OCI-LY1 (cell line): ENCODE measurements around the gene TMEM212.

Experiments used
- H2AFZ ChIP-seq: fragments of 200-600 bp; sonication (generic), shearing (Covaris generic); 2 replicates; pipeline ENCODE4 v1.6.0; 2014; ENCODE audit warnings: antibody characterized with exemption, mild to moderate bottlenecking, low read length
- H3F3A ChIP-seq: fragments of 200-600 bp; sonication (generic), shearing (Covaris generic); 2 replicates; pipeline ENCODE4 v1.6.0; 2014; ENCODE audit warnings: mild to moderate bottlenecking, antibody characterized with exemption, low read length, moderate library complexity; ENCODE audit not compliant: insufficient read depth
- H3K27ac ChIP-seq: fragments of 200-600 bp; sonication (generic); 2 replicates; pipeline ENCODE4 v1.5.1; 2014; ENCODE audit warnings: low read length, mixed run types, mild to moderate bottlenecking, low read depth; ENCODE audit not compliant: poor library complexity, severe bottlenecking
- H3K27me3 ChIP-seq: fragments of 200-600 bp; sonication (generic); 2 replicates; pipeline ENCODE4 v1.6.0; 2014; ENCODE audit warnings: antibody characterized with exemption, mild to moderate bottlenecking, low read length, moderate library complexity; ENCODE audit not compliant: insufficient read depth
- H3K36me3 ChIP-seq: fragments of 200-600 bp; sonication (generic); 2 replicates; pipeline ENCODE4 v1.6.1; 2014; ENCODE audit warnings: mild to moderate bottlenecking, antibody characterized with exemption, low read length, moderate library complexity, mixed read lengths; ENCODE audit not compliant: insufficient read depth
- H3K4me1 ChIP-seq: fragments of 200-600 bp; sonication (generic); 2 replicates; pipeline ENCODE4 v1.5.1; 2014; ENCODE audit warnings: mild to moderate bottlenecking, low read length, moderate library complexity; ENCODE audit not compliant: insufficient read depth, severe bottlenecking
- H3K4me2 ChIP-seq: fragments of 200-600 bp; sonication (generic), shearing (Covaris generic); 2 replicates; pipeline ENCODE4 v1.6.1; 2014; ENCODE audit warnings: low read length
- H3K4me3 ChIP-seq: fragments of 200-600 bp; sonication (generic); 2 replicates; pipeline ENCODE4 v1.5.1; 2014; ENCODE audit warnings: low read length, low read depth, mild to moderate bottlenecking, mixed read lengths; ENCODE audit not compliant: poor library complexity, severe bottlenecking
- H3K79me2 ChIP-seq: fragments of 200-600 bp; shearing (Covaris generic); 2 replicates; pipeline ENCODE4 v1.6.1; 2016; ENCODE audit warnings: mixed run types, low read length, mixed read lengths; ENCODE audit not compliant: insufficient read depth
- H3K9ac ChIP-seq: fragments of 200-600 bp; sonication (generic), shearing (Covaris generic); 2 replicates; pipeline ENCODE4 v1.6.1; 2014; ENCODE audit warnings: mild to moderate bottlenecking, low read length, mixed read lengths
- H3K9me2 ChIP-seq: fragments of 200-600 bp; sonication (generic), shearing (Covaris generic); 2 replicates; pipeline ENCODE4 v1.6.1; 2014; ENCODE audit warnings: low read depth, mild to moderate bottlenecking, low read length, mixed read lengths
- H3K9me3 ChIP-seq: fragments of 200-600 bp; shearing (Covaris generic); 2 replicates; pipeline ENCODE4 v1.6.1; 2014; ENCODE audit warnings: low read length, mixed read lengths
- H4K20me1 ChIP-seq: fragments of 200-600 bp; sonication (generic), shearing (Covaris generic); 2 replicates; pipeline ENCODE4 v1.6.0; 2016; ENCODE audit warnings: mild to moderate bottlenecking, low read length; ENCODE audit not compliant: insufficient read depth
- EZH2 ChIP-seq: fragments of 200-600 bp; sonication (generic), shearing (Covaris generic); IDR thresholded peaks from 2 replicates; pipeline ENCODE4 v1.8.0; 2017; ENCODE audit warnings: borderline replicate concordance, mixed run types, mild to moderate bottlenecking, antibody characterized with exemption, low read length, moderate library complexity, mixed read lengths
- TF ChIP-seq, protein P1 (sequence below): fragments of 200-600 bp; sonication (generic), shearing (Covaris generic); IDR thresholded peaks from 2 replicates; pipeline ENCODE4 v1.5.1; 2017; ENCODE audit warnings: mild to moderate bottlenecking, antibody characterized with exemption, low read length, moderate library complexity, mixed read lengths

The TMEM212 gene

DNA sequence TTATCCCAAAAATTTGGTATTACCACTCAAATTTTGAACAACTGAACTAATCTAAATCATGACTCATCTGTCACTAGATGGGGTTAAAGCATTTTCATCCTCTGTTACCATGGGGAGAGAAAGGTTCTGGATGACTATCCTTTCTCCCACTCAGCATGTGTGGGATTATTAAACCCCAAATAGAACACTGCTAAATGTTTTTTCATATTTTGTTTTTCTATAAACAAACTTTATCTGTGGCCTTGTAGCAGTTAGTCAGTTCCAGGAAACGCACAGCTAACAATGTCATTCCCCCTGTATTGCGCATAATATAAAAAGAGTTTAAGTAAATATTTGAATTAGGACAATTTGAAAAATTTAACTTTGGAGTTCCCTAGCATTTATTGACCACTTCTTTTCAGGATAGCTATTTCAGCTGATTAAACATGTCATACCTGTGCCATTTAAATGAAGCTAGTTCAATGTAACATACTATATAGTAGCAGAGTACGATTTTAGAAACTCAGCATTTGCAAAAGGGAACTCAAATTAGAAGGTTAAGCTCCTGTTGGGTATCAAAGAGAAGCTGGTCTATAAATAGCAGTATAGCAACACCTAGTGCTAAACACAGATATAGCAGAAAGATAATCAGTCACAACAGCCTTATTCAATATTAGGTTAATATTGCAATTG lies 9.2 kb upstream of the TMEM212 start:
- Histone ChIP-seq H3K9me3 (no peaks in the 10 kb centered on the region), H3K79me2 (no peaks in the 10 kb centered on the region), H3K27me3 (no peaks in the 10 kb centered on the region), H4K20me1 (no peaks in the 10 kb centered on the region), H3K9ac (no peak overlapping the region), H3F3A (no peaks in the 10 kb centered on the region), H3K9me2 (no peaks in the 10 kb centered on the region), H3K36me3 (no peaks in the 10 kb centered on the region), H3K4me1 (no peaks in the 10 kb centered on the region), H3K4me3 (no peak overlapping the region), H3K4me2 (no peak overlapping the region), H3K27ac (no peak overlapping the region), H2AFZ (no peak overlapping the region)
- TF ChIP-seq, protein P1, sequence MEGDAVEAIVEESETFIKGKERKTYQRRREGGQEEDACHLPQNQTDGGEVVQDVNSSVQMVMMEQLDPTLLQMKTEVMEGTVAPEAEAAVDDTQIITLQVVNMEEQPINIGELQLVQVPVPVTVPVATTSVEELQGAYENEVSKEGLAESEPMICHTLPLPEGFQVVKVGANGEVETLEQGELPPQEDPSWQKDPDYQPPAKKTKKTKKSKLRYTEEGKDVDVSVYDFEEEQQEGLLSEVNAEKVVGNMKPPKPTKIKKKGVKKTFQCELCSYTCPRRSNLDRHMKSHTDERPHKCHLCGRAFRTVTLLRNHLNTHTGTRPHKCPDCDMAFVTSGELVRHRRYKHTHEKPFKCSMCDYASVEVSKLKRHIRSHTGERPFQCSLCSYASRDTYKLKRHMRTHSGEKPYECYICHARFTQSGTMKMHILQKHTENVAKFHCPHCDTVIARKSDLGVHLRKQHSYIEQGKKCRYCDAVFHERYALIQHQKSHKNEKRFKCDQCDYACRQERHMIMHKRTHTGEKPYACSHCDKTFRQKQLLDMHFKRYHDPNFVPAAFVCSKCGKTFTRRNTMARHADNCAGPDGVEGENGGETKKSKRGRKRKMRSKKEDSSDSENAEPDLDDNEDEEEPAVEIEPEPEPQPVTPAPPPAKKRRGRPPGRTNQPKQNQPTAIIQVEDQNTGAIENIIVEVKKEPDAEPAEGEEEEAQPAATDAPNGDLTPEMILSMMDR: peak; percentile 36; the same call in 1 of the 2 replicates
- no peak for TF ChIP-seq EZH2

DNA sequence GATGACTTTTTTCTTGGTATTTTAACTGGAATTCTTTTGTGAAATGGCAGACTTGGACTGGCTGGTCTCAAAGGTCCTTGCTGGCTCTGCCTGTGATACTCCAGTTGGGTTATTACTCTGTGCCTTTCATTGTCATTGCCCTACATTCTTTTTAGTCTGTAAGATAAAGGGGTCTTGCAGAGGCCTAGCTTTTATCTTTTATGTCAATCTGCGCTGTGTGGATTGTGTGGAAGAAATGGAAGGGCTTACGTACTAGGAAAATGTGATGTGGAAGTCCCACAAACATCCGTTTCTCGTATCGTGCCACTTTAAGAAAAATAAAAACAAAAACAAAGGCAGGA lies 8.7 kb upstream of the TMEM212 start:
- Histone ChIP-seq H3K36me3 (no peaks in the 10 kb centered on the region), H3K79me2 (no peaks in the 10 kb centered on the region), H3K9me3 (no peaks in the 10 kb centered on the region), H3K4me2 (no peak overlapping the region), H3F3A (no peaks in the 10 kb centered on the region), H3K27ac (no peak overlapping the region), H3K27me3 (no peaks in the 10 kb centered on the region), H3K9ac (no peak overlapping the region), H3K4me3 (no peak overlapping the region), H4K20me1 (no peaks in the 10 kb centered on the region), H2AFZ (no peak overlapping the region), H3K4me1 (no peaks in the 10 kb centered on the region), H3K9me2 (no peaks in the 10 kb centered on the region)
- no peak for TF ChIP-seq EZH2
- TF ChIP-seq, protein P1: no peak

DNA sequence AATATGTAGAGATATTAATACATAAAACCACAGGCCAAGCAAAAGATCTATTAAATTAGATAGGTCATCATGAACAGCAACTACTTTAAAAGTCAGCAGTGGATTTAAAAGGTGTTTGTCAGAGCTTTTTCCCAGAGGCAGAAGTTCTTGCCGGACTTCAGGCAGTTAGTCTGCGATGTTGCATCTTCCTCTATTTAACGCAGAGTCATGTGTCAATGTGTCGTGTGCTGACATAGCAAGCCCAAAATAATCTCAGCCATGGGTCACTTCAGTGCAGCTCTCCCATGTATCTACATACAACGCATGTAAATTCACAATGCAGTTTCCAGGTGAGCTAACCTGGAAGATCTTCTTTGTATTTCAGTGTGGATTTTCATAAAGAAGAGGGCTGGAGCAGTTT lies 8.0 kb upstream of the TMEM212 start:
- no peaks in the 10 kb centered on the region for H3K9me3 ChIP-seq
- no peak overlapping the region for H3K27ac ChIP-seq
- H3K36me3 ChIP-seq: no peaks in the 10 kb centered on the region
- H3K9ac ChIP-seq: no peak overlapping the region
- H3K4me1 ChIP-seq: no peaks in the 10 kb centered on the region
- no peaks in the 10 kb centered on the region for H3F3A ChIP-seq
- H3K4me2 ChIP-seq: no peak overlapping the region
- no peak for TF ChIP-seq EZH2
- TF ChIP-seq, protein P1: no peak
- no peaks in the 10 kb centered on the region for H3K9me2 ChIP-seq
- no peak overlapping the region for H2AFZ ChIP-seq
- H3K4me3 ChIP-seq: no peak overlapping the region
- no peaks in the 10 kb centered on the region for H4K20me1 ChIP-seq
- no peaks in the 10 kb centered on the region for H3K79me2 ChIP-seq
- no peaks in the 10 kb centered on the region for H3K27me3 ChIP-seq
